ENCODE data around the gene SLC22A1. TPM values are rescaled to one million over a fixed set of nuclear protein-coding genes. Genes with fewer than 3 reads are reported as not detected.

The SLC22A1 gene
- polyA plus RNA-seq, 1 of the 3 experiments (the other 2 are of a cell fraction): 0.20 TPM

GRCh38 chr6:160204710-160205109, 83.1 kb downstream of the SLC22A1 start:
- Histone ChIP-seq H3K9me3 (no peaks in the 10 kb centered on the region), H3K79me2 (ENCODE audit: insufficient read depth) (no peaks in the 10 kb centered on the region), H3K9me2 (no peaks in the 10 kb centered on the region), H4K20me1 (ENCODE audit: insufficient read depth) (no peaks in the 10 kb centered on the region), H3K27ac (ENCODE audit: low read depth in 2 of 2, low read length in 1 of 2) (no peak overlapping the region), H3K4me1 (ENCODE audit: control insufficient read depth in 1 of 2, insufficient read depth in 2 of 2, low read depth in 1 of 2, low read length in 1 of 2) (no peaks in the 10 kb centered on the region), H2AFZ (ENCODE audit: low read depth) (no peak overlapping the region), H3F3A (replicated peaks; ENCODE audit: insufficient read depth) (no peaks in the 10 kb centered on the region), H3K36me3 (replicated peaks in 1 of 2; ENCODE audit: control insufficient read depth in 1 of 2, insufficient read depth in 2 of 2, low read length in 1 of 2) (no peaks in the 10 kb centered on the region), H3K4me2 (no peak overlapping the region), H3K27me3 (ENCODE audit: insufficient read depth) (no peaks in the 10 kb centered on the region; the same call in 1 of the 2 replicates), H3K4me3 (ENCODE audit: low read depth in 2 of 2, low read length in 1 of 2) (no peak overlapping the region), H3K9ac (no peak overlapping the region)
- WGBS (ENCODE audit: low lambda C conversion rate): 8% methylated on average over 1 of the region's 1 CpG
- TF ChIP-seq JUND (IDR thresholded peaks at IDR 0.05) (no peak), ELF1 (IDR thresholded peaks at IDR 0.05) (no peak), FOXM1 (IDR thresholded peaks at IDR 0.05; ENCODE audit: low read depth) (no peak), CTCF (IDR thresholded peaks at IDR 0.05) (no peak), FOXJ3 (CRISPR knock-in tag; IDR thresholded peaks at IDR 0.05) (no peak), EZH2phosphoT487 (IDR thresholded peaks at IDR 0.05; ENCODE audit: borderline replicate concordance, low read depth) (no peak), MEF2A (IDR thresholded peaks at IDR 0.05; ENCODE audit: borderline replicate concordance, low read depth) (no peak), RFX5 (IDR thresholded peaks at IDR 0.05; ENCODE audit: low read length) (no peak), EP300 (IDR thresholded peaks at IDR 0.05; ENCODE audit: borderline replicate concordance in 1 of 2, low read depth in 1 of 2, low read length in 1 of 2) (no peak), ZBTB33 (IDR thresholded peaks at IDR 0.05; ENCODE audit: borderline replicate concordance, low read depth) (no peak), NRF1 (IDR thresholded peaks at IDR 0.05; ENCODE audit: low read depth, low read length) (no peak)
- ChIA-PET CTCF (interaction anchor here (1.7 kb wide), 1 partner anchor 66 kb away, joined by 3 read pairs; no protein-coding TSS in a partner anchor), POLR2A (no interaction called here)
- DNase-seq: no peak

- no peak overlapping the region for H3K27ac ChIP-seq (ENCODE audit: low read depth in 2 of 2, low read length in 1 of 2)
- WGBS (ENCODE audit: low lambda C conversion rate): 7% methylated on average over 3 of the region's 3 CpGs
- no peaks in the 10 kb centered on the region for H3K4me1 ChIP-seq (ENCODE audit: control insufficient read depth in 1 of 2, insufficient read depth in 2 of 2, low read depth in 1 of 2, low read length in 1 of 2)
- H3K9me2 ChIP-seq: no peaks in the 10 kb centered on the region
- H2AFZ ChIP-seq (ENCODE audit: low read depth): no peak overlapping the region
- H3K9me3 ChIP-seq: no peaks in the 10 kb centered on the region
- H3K4me2 ChIP-seq: no peak overlapping the region
- H3K36me3 ChIP-seq (replicated peaks in 1 of 2; ENCODE audit: control insufficient read depth in 1 of 2, insufficient read depth in 2 of 2, low read length in 1 of 2): no peaks in the 10 kb centered on the region
- H3K27me3 ChIP-seq (ENCODE audit: insufficient read depth): no peaks in the 10 kb centered on the region
- no peak for DNase-seq
- H3K4me3 ChIP-seq (ENCODE audit: low read depth in 2 of 2, low read length in 1 of 2): no peak overlapping the region
- no peak overlapping the region for H3K9ac ChIP-seq
- CTCF ChIA-PET: no interaction called here
- POLR2A ChIA-PET: no interaction called here
- H3K79me2 ChIP-seq (ENCODE audit: insufficient read depth): no peaks in the 10 kb centered on the region
- H4K20me1 ChIP-seq (ENCODE audit: insufficient read depth): no peaks in the 10 kb centered on the region
- no peaks in the 10 kb centered on the region for H3F3A ChIP-seq (replicated peaks; ENCODE audit: insufficient read depth)
- TF ChIP-seq USF1 (IDR thresholded peaks at IDR 0.05; ENCODE audit: borderline replicate concordance, low read depth): no peak
- TF ChIP-seq NFIC (IDR thresholded peaks at IDR 0.05; ENCODE audit: borderline replicate concordance): no peak
- no peak for TF ChIP-seq PBX3 (IDR thresholded peaks at IDR 0.05)
- no peak for TF ChIP-seq FOXM1 (IDR thresholded peaks at IDR 0.05; ENCODE audit: low read depth)
- TF ChIP-seq ZBTB33 (IDR thresholded peaks at IDR 0.05; ENCODE audit: borderline replicate concordance, low read depth): no peak
- no peak for TF ChIP-seq EP300 (IDR thresholded peaks at IDR 0.05; ENCODE audit: borderline replicate concordance in 1 of 2, low read depth in 1 of 2, low read length in 1 of 2)
- no peak for TF ChIP-seq MXI1 (IDR thresholded peaks at IDR 0.05; ENCODE audit: low read depth, low read length)
- no peak for TF ChIP-seq REST (IDR thresholded peaks at IDR 0.05; ENCODE audit: low read depth, low read length)
Observed at GRCh38 chr6:160207618-160208017, 86.0 kb downstream of the SLC22A1 start.
